Stimulated activated CD8-positive, alpha-beta memory T cell treated with anti-CD3 and anti-CD28 coated beads, Interleukin-15, amount 100 ng/mL, for 1 hour (primary cell): Measurements from ENCODE around the gene MEX3D.
A peak's percentile ranks its signal among the peaks of the same experiment; 100 is the strongest.

Source experiments
- DNase-seq: peaks from one replicate; pipeline ENCODE4 v3.0.0-alpha.2; 2020; ENCODE audit warnings: low read depth

MEX3D gene

DNA sequence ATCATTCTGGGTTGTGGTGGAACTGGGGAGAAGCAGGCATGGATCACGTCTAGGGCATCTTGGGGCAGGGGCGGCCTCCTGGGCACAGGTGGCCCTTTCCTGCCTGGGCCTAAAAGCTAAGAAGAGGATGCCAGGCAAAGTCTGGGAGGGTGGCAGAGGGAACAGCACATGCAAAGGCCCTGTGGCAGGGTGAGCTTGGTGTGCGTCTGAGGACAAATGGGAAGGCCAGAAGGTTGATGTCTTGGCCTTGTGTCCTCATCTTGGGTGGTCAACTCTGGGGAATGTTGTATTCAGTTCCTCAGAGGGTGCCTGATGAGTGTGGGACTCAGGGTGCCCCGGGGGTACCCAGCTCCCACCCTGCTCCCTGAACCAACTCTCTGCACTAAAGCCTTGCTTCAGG, 49.7 kb downstream of the MEX3D start:
- DNase-seq, result no peak

DNA sequence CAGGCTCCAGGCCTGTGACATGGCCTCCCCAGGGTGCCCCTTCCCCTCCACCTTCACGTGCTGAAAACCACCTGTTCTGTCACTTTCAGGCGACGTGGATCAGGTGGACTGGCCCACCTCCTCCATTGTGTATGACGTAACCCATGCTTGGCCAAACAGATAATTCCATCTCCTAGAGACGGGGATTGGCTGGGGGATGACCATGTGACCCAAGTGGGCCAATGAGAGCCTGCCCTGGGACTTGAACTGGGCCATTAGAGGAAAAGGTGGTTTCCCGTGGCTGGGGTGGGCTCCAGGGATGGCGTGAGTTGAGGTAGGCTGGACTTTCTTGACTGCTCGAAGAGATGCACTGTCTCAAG, 51.8 kb downstream of the MEX3D start:
- no peak for DNase-seq

DNA sequence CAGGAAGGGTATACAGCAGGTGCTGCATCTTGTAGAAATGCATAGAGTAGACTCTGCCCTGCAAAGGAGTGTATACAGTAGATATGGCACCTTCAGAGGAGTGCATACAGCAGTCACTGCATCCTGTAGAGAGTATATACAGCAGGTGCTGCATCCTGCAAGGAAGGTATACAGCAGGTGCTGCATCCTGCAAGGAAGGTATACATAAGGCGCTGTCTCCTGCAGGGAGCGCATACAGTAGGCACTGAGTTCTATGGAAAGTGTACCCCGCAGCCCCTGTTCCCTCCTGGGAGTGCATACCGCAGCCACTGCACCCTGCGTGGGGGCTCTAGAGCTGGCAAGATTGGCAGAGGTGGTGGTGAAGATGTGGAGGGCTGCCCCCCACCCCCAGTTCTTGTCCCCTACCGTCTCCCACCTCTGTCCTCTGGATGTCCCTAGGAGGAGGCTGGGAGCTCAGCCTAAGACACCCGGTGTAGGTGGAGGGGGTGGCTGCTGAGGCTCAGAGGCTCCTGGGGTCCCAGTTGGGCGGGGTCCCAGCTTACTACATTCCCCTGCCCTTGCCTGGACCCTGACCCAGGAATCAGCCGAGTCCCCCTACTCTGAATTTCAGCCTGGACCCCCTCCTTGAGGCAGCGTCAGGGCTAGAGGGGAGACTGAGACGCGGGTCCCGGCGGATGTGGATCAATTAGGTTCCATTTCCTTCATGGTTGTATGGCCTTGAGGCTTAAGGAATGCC, 53.0 kb downstream of the MEX3D start:
- no peak for DNase-seq

DNA sequence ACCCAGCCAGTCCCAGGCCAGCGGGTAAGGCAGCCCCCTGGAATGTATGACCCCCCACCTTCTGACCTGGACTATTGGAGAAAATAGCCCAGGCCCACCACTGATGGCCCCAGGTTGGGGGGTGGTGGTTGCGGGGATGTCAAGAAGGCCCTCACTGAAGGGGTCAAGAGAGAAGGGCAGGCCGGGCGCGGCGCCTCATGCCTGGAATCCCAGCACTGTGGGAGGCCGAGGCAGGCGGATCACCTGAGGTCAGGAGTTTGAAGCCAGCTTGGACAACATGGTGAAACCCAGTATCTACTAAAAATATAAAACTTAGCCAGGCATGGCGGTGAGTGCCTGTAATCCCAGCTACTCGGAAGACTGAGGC, 53.8 kb downstream of the MEX3D start:
- no peak for DNase-seq

DNA sequence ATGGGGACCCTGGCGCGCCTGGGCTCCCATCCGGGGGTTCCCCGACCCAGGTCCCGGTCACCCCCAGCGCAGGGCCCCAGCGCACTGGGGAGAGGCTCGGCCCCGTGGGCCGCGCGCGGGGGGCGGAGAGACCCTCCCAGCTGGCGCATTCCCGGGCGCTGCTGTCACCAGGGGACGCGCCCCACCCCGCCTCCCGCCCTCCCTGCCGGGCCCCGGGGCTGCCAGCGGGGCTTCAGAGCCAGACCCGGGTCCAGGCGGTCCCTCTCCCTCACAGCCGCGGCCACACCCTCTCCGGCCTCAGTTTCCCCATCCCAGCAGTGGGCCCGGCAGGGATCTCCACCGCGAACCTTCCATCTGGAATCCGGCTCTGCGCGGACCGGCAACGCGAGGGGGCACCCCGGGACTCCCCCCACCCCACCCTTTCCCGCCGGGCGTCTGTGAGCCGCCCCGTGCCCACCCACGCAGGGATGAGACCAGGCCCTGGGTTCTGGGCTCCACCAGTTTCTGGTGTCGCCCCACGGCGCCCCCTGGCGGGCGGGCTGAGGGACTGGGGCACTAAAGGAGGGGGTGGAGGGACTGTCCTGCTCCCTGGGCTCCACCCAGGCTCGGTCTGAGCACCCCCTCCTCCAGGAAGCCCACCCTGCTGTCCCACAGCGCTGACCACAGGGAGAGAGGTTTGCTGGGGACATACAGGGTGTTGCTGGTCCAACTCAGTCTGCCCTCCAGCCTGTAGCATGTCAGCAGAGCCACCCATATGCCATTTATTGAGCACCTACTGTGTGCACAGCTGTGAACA, 54.4 kb downstream of the MEX3D start:
- DNase-seq, result no peak

DNA sequence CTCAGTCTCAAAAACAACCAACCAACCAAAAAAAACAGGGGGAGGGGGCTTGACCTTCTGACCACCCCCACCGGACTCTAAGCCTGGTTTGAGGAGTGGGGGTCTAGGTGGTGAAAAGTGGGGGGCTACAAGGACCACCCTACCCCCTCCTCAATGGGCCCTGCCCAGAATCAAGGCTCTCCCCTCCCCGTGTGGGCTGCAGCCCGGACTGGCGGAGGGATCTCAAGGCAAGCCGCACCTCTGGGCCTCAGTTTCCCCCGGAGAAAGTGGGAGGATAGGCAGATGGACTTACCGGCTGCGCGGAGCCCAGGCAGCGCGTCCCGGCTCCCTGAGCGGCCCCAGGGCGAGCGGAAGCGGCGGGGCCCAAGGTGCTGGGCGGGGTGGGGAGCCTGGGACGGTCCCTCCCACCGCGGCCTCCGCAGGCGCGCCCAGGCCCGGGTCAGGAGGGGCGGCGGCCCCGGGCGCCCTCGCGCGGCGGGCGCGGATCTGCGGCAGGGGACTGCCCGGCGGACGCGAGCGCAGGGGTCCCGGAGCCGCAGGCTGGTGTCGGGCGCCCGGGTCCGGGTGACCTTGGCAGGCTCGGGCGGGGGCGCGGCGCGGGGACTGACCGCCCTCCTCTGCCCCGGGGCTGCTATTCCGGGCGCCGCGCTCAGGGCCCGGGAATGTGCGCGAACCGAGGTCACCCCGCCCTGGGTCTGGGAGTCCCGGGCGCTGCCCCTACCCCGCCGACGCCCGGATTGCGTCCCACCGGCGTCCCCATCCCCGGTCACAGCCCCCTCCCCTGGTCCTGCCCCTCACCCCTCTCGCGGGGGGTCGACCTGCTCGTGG, 55.2 kb downstream of the MEX3D start, which contains the start of gene ADAMTSL5:
ADAMTSL5 (minus strand) TSS at position 349 of the 828 bp plus-strand sequence. CDS start 2,076 bp downstream, outside the sequence.
- no peak for DNase-seq

DNA sequence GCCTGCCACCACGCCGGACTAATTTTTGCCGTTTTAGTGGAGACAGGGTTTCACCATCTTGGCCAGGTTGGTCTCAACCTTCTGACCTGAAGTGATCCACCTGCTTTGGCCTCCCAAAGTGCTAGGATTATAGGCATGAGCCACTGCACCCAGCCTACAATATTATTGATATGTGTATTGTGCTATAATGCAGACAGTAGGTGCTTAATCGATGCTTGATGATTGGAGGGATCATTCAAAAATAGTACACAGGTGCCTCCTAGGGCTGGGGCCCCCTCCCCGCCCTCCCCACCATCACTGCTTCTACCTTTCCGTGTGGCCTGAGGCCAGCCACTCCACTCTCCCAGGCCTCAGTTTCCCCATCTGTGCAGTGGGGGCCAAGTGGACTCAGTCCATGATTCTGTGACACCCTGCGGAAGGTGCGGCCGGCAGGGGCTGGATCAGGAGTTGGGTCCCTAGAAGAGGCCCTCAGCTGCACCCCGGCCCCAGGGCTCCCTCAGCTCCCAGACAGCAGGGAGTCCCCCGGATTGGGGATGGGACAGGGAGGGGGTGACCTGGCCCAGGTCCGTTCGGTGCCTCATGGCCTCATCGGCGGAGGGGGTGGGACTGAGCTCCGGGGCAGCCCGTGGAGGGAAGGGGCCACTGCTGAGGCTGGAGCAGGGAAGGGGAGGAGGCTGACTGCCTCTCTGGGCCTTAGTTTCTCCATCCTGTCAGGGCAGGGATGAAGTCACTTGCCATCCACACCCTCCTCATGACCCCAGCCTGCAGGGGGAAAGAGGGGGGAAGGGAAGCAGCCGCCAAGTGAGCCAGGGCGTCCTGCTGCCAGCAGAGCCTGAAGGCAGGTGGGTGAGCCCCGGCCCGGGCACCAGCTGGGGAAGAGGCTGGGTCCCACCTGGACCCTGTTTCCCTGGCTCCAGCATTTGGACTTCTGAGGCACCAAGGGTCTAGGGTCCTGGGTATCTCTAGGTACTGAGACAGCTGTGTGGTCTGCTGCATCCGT, 56.5 kb downstream of the MEX3D start:
- no peak for DNase-seq

DNA sequence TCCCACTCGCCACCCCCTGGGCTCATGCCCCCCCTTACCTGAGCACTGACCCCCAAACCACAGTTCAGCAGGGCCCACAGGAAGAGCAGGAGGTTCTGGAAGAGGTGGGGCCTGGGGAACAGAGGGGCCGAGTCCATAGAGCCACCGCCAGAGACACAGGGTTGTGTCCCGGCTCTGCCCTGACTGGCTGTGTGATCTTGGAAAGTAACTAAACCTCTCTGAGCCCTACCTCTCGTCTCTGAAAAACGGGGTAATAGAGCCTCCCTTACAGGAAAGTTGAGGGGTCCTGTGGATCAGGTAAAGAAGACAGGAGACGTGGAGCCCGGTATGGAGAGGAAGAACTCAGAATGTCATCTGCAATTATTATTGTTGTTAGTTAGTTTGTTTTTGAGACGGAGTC, 57.3 kb downstream of the MEX3D start:
- DNase-seq, result no peak

DNA sequence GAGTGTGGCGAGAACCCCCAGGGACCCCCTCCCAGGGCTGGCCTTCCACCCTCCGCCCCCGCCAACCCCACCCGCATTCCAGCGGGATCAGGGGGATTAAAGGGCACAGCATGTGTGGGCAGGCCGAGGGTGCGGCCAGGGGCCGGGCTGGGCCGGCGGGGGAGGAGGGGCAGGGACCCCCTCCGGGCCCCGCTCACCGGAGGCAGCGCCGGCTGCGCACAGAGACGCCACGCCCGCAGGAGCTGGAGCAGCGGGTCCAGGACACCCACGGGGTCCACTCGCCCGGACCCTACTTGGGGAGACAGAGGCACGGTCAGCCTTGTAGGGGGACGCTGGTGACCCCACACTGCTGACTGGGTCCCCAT, 57.7 kb downstream of the MEX3D start:
- no peak for DNase-seq

DNA sequence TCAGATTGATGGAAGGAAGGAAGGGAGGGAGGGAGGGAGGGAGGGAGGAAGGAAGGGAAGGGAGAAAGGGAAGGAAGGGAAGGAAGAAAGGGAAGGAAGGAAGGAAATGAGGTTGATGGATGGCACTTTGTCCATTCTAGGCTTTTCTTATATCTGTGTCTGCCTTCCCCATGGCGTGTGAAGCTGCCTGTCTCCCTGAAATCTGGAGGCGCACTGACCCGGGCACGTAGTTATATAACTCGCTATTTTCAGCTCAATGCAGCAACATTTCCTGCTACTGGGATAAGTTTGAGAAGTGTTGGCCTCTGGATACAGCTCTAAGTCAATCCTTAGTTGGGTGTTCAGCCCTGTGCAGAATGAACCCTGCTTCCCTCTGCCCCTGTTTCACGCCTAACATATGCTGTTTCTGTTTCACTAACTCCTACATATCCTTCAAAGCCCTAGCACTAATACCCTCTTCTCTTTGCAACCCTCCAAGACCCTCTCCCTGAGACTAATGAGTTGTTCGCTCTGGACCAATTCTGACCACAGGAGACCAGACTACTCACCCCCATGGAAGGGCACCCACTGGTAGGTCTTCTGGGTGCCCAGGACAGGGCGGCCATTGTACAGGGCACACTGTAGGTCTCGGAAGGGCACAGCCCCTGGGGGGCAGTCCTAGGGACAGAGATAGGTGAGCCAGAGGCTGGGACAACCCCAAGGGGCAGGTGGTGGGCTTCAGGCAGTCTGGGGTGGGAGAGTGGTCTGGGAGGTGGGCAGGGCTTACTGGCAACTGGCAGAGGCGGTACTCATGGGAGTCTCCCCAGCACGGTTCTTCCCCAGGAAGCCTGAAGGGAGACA, 58.3 kb downstream of the MEX3D start:
- no peak for DNase-seq

DNA sequence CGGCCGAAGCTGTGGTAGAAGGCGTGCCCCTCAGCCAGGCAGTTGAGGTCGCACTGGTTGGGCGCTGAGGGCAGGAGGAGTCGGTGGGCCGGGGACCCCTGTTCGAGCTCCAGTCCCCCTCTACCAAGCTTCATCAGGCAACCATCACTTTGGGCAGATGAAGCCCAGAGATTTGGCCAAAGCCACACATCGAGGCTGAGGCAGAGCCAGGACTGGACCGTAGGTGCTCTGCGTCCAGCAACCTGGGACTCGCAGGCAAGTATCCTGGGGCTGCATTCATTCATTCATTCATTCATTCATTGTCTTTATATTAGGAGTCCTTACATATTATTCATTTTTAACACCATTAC, 59.6 kb downstream of the MEX3D start:
- DNase-seq, result no peak

DNA sequence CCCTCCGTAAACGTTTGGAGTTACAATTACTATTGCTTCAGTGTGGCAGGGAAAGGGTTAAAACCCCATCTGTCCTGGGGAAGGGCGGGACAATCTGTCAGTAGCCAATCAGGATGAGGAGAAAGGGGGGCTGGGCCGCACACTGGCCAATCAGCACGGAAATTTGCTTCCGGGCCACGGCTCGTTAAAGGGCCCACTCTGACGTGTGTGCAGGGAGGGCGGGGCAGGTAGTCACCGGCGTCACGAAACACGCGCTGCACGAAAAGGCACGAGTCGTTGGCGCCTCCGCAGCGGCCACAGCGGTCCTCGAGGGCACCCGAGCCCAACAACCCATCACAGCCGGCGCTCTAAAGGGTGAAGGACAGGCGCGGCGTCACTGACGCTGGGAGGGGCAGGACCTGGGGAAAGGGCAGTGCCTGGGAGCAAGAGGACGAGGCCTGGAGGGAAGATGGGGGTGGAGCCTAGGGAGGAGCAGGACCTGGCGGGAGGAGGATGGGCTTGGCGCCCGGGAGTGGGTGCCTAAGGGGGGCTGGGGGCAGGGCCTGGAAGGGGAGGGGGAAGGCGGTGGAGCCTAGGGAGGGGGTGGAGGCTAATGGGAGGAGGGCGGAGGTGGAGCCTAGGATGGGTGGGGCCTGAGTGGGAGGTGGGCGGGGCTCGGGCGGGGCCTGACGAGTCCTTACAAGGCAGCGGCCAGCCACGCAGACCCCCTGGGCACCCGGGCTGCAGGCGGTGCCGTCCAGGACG, 60.2 kb downstream of the MEX3D start:
- peak; percentile 76 for DNase-seq

DNA sequence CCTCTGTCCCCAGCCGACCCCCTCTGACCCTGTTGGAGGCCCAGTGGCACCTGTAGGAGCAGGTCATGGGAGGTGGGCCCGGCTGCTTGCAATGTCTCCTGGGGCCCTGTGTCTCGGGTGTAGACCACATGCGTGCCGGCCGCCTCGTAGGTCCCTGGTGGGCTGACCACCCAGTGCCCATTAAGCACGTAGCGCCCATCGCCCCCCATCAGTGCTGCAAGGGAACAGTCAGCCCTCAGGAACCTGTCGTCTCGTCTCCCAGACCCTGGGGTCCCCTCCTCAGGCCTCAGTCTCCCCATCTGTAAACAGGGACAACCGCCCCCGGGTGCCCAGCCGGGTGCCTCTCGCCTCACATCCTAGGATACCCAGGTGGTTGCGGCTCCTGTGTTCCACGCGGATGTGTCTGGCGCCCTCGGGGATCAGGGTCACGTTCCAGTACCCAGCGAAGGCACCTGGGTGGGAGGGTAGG, 60.9 kb downstream of the MEX3D start:
- DNase-seq, result no peak

DNA sequence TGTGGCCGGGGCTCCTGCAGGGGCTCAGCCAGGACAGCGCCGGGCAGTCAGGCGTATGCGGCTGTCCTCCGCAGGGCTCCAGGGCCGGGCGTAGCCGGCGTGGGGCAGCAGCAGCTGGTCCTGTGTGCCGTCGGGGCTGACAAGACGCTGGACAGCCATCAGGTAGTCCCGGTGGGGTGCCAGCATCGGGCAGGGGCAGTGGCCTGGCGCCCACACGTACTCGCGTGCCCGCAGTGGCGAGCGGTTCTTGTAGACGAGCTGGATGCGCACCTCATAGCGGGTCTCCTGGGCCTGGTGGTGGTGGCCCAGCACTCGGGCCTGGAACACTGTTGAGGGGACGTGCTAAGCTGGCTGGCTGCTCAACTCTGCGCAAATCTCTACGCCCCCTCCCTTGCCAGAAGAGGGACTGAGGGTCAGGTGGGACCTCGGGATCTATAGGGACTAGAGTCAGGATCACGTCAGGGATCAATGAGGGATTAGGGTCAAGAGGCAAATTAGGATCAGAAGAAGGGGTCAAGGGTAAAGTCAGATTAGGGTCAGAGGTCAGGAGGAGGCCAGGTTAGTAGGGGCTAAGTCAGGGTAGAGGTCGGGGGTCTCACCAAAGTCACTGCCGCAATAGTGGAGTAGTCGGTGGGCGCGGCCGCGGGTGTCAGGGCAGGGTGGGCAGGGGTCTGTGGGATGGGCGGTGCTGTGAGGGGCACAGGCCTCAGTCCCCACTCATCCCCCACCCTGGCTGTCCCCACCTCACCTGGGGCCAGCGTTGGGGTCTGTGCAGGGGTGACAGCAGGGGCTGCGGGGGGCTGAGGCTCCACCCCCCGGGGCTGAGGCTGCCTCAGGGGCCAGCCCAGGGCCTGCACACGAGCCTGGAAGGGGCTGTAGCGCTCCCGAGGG, 61.9 kb downstream of the MEX3D start:
- no peak for DNase-seq

DNA sequence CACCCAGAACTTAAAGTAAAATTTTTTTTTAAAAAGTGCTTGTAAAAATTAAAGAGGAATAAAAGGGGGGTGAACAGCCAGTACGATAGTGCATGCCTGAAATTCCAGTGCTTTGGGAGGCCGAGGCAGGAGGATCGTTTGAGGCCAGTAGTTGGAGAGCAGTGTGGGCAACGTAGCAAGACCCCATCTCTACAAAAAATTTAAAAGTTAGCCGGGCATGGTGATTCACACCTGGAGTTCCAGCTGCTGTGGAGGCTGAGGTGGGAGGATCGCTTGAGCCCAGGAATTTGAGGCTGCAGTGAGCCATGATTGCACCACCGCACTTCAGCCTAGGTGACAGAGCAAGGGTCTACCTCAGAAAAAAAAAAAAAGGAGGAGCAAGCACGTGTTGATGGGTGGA, 63.1 kb downstream of the MEX3D start:
- DNase-seq, result no peak
